ENCODE data around the gene IL21R. TPM values are rescaled to one million over a fixed set of nuclear protein-coding genes. Genes with fewer than 3 reads are reported as not detected.

Gene IL21R
- total RNA-seq, 1 experiment from 2014 or later = 3.8 TPM

GRCh38 chr16:27426423-27427408, 24.7 kb downstream of the IL21R start:
- H3K9me2 ChIP-seq (ENCODE audit: insufficient read depth) = no peaks in the 10 kb centered on the region
- no TSS peak for BruUV-seq (replicated peaks)
- CTCF ChIA-PET = no interaction called here
- peaks cover 15% of the 10 kb centered on the region; the same call in 1 of the 2 replicates for H3K27me3 ChIP-seq (ENCODE audit: insufficient read depth, low read depth)
- no peaks in the 10 kb centered on the region for H3K36me3 ChIP-seq (ENCODE audit: low read depth)
- no peak overlapping the region for H3K4me2 ChIP-seq
- H3K79me2 ChIP-seq (ENCODE audit: low read depth) = no peaks in the 10 kb centered on the region
- H4K20me1 ChIP-seq (ENCODE audit: insufficient read depth) = no peaks in the 10 kb centered on the region
- H3K9me3 ChIP-seq (ENCODE audit: insufficient read depth, low read depth) = peaks cover 18% of the 10 kb centered on the region
- no peak overlapping the region for H3K4me3 ChIP-seq
- peak; percentile 47 to 55 for DNase-seq
- H3F3A ChIP-seq (ENCODE audit: insufficient read depth, low read depth) = peaks cover 6% of the 10 kb centered on the region; the same call in 1 of the 2 replicates
- no peak overlapping the region for H2AFZ ChIP-seq
- intact Hi-C loops (cut with micrococcal nuclease; ENCODE audit: unreplicated experiment) = no loop called here
- no peaks in the 10 kb centered on the region for H3K4me1 ChIP-seq (replicated peaks; ENCODE audit: insufficient read depth)
- TF ChIP-seq EZH2 (IDR thresholded peaks at IDR 0.05; ENCODE audit: low read depth) (no peak), CTCF (conservative IDR thresholded peaks at IDR 0.05) (no peak)
- no peak overlapping the region for H3K27ac ChIP-seq
- POLR2A ChIA-PET (ENCODE audit: unreplicated experiment) = no interaction called here

- Histone ChIP-seq H3K4me1 (replicated peaks; ENCODE audit: insufficient read depth) (no peaks in the 10 kb centered on the region), H2AFZ (no peak overlapping the region), H3K9me3 (ENCODE audit: insufficient read depth, low read depth) (peaks cover 10% of the 10 kb centered on the region), H4K20me1 (ENCODE audit: insufficient read depth) (no peaks in the 10 kb centered on the region), H3K4me3 (no peak overlapping the region), H3K27me3 (ENCODE audit: insufficient read depth, low read depth) (peaks cover 19% of the 10 kb centered on the region; the same call in 1 of the 2 replicates), H3K9me2 (ENCODE audit: insufficient read depth) (no peaks in the 10 kb centered on the region), H3K79me2 (ENCODE audit: low read depth) (no peaks in the 10 kb centered on the region), H3K27ac (no peak overlapping the region), H3K4me2 (no peak overlapping the region), H3K36me3 (ENCODE audit: low read depth) (no peaks in the 10 kb centered on the region), H3F3A (ENCODE audit: insufficient read depth, low read depth) (peaks cover 6% of the 10 kb centered on the region; the same call in 1 of the 2 replicates)
- ChIA-PET POLR2A (ENCODE audit: unreplicated experiment) (no interaction called here), CTCF (interaction anchor here (0.6 kb wide), 2 partner anchors 94 to 318 kb away, joined by 4 to 10 read pairs; no protein-coding TSS in a partner anchor)
- BruUV-seq (replicated peaks) = TSS peak; percentile 58
- TF ChIP-seq CTCF (conservative IDR thresholded peaks at IDR 0.05) (no peak), EZH2 (IDR thresholded peaks at IDR 0.05; ENCODE audit: low read depth) (no peak)
- intact Hi-C loops (cut with micrococcal nuclease; ENCODE audit: unreplicated experiment) = no loop called here
- DNase-seq = no peak
Observed at GRCh38 chr16:27427538-27427937, 25.6 kb downstream of the IL21R start.

GRCh38 chr16:27428026-27428785, 26.2 kb downstream of the IL21R start:
- Histone ChIP-seq H3F3A (ENCODE audit: insufficient read depth, low read depth) (peaks cover 6% of the 10 kb centered on the region; the same call in 1 of the 2 replicates), H3K4me1 (replicated peaks; ENCODE audit: insufficient read depth) (no peaks in the 10 kb centered on the region), H3K9me3 (ENCODE audit: insufficient read depth, low read depth) (peaks cover 3% of the 10 kb centered on the region; the same call in 1 of the 2 replicates), H3K36me3 (ENCODE audit: low read depth) (no peaks in the 10 kb centered on the region), H3K27ac (no peak overlapping the region), H3K4me3 (no peak overlapping the region), H3K27me3 (ENCODE audit: insufficient read depth, low read depth) (peaks cover 19% of the 10 kb centered on the region; the same call in 1 of the 2 replicates), H3K9me2 (ENCODE audit: insufficient read depth) (no peaks in the 10 kb centered on the region), H3K4me2 (no peak overlapping the region), H4K20me1 (ENCODE audit: insufficient read depth) (no peaks in the 10 kb centered on the region), H2AFZ (no peak overlapping the region), H3K79me2 (ENCODE audit: low read depth) (no peaks in the 10 kb centered on the region)
- TF ChIP-seq CTCF (conservative IDR thresholded peaks at IDR 0.05) (no peak; the same call in 1 of the 2 replicates), EZH2 (IDR thresholded peaks at IDR 0.05; ENCODE audit: low read depth) (no peak)
- intact Hi-C loops (cut with micrococcal nuclease; ENCODE audit: unreplicated experiment) = no loop called here
- CTCF ChIA-PET = interaction anchor here (0.6 kb wide), 2 partner anchors 94 to 318 kb away, joined by 4 to 10 read pairs; no protein-coding TSS in a partner anchor
- DNase-seq = no peak
- no TSS peak for BruUV-seq (replicated peaks)
- POLR2A ChIA-PET (ENCODE audit: unreplicated experiment) = no interaction called here
